ENCODE results near the gene CD9. TPM values are rescaled to one million over a fixed set of nuclear protein-coding genes. Genes with fewer than 3 reads are reported as not detected.

Gene CD9
- total RNA-seq, 1 donor: 70.0 TPM

Small RNA genes within 50 kb of the gene (small RNA-seq; reads per million reads assigned to genes)
- not detected for gene ATP5MFP5
- not detected for gene RF00019

Other genes starting within 250 kb of the CD9 start
- 13.5 TPM for gene VWF, start 75.7 kb upstream of the CD9 start, total RNA-seq
- gene PLEKHG6, start 110.3 kb downstream of the CD9 start, total RNA-seq: 13.7 TPM
- 217 TPM for gene TNFRSF1A, start 141.7 kb downstream of the CD9 start, total RNA-seq
- gene SCNN1A, start 175.2 kb downstream of the CD9 start, total RNA-seq: 0.81 TPM
- 60.6 TPM for gene LTBR, start 183.8 kb downstream of the CD9 start, total RNA-seq
- 1.1 TPM for gene CD27, start 244.6 kb downstream of the CD9 start, total RNA-seq

All from hematopoietic multipotent progenitor cell (in vitro differentiated cells).